Measurements from ENCODE around the gene ZC3H12C. TPM values are rescaled to one million over a fixed set of nuclear protein-coding genes. Genes with fewer than 3 reads are reported as not detected.

Gene ZC3H12C
- total RNA-seq, 2 donors from 2014 or later = 0.38 to 1.4 TPM

GRCh38 chr11:110082899-110083298 lies 10.3 kb upstream of the ZC3H12C start:
- Mint-ChIP-seq H3K36me3 (no peaks in the 10 kb centered on the region), H3K4me3 (no peak overlapping the region), H3K27ac (no peak overlapping the region), H3K27me3 (peaks cover 5 to 19% of the 10 kb centered on the region in 2 donors), H3K9me3 (no peaks in the 10 kb centered on the region), H3K4me1 (ENCODE audit: low read depth in 2 of 2) (peaks cover 0 to 2% of the 10 kb centered on the region in 2 donors)
- no peak for DNase-seq (ENCODE audit: low spot score)
- ATAC-seq = no peak

GRCh38 chr11:110085255-110085838 lies 7.8 kb upstream of the ZC3H12C start:
- no peak for DNase-seq (ENCODE audit: low spot score)

GRCh38 chr11:110086892-110087309 lies 6.3 kb upstream of the ZC3H12C start:
- DNase-seq (ENCODE audit: low spot score) (no peak), ATAC-seq (no peak)
- no peaks in the 10 kb centered on the region for H3K4me1 Mint-ChIP-seq (ENCODE audit: low read depth in 2 of 2)
- H3K36me3 Mint-ChIP-seq = no peaks in the 10 kb centered on the region
- no peak overlapping the region for H3K27ac Mint-ChIP-seq
- no peak overlapping the region for H3K4me3 Mint-ChIP-seq
- H3K9me3 Mint-ChIP-seq = no peaks in the 10 kb centered on the region
- peaks cover 3 to 24% of the 10 kb centered on the region in 2 donors for H3K27me3 Mint-ChIP-seq

More at GRCh38 chr11:110085255-110085838, 7.8 kb upstream of the ZC3H12C start:
- H3K27me3 Mint-ChIP-seq = peaks cover 5 to 24% of the 10 kb centered on the region in 2 donors
- no peak overlapping the region for H3K4me3 Mint-ChIP-seq
- H3K27ac Mint-ChIP-seq = no peak overlapping the region
- no peaks in the 10 kb centered on the region for H3K36me3 Mint-ChIP-seq
- ATAC-seq = no peak
- H3K9me3 Mint-ChIP-seq = no peaks in the 10 kb centered on the region
- no peaks in the 10 kb centered on the region for H3K4me1 Mint-ChIP-seq (ENCODE audit: low read depth in 2 of 2)

GRCh38 chr11:110087812-110088534 lies 5.2 kb upstream of the ZC3H12C start:
- Mint-ChIP-seq H3K36me3 (no peaks in the 10 kb centered on the region), H3K27ac (no peak overlapping the region), H3K9me3 (no peaks in the 10 kb centered on the region), H3K4me3 (no peak overlapping the region), H3K4me1 (ENCODE audit: low read depth in 2 of 2) (peaks cover 0 to 4% of the 10 kb centered on the region in 2 donors), H3K27me3 (peaks cover 7 to 29% of the 10 kb centered on the region in 2 donors)
- DNase-seq (ENCODE audit: low spot score) = no peak
- no peak for ATAC-seq

GRCh38 chr11:110088535-110089344 lies 4.5 kb upstream of the ZC3H12C start:
- Mint-ChIP-seq H3K4me1 (ENCODE audit: low read depth in 2 of 2) (peaks cover 0 to 6% of the 10 kb centered on the region in 2 donors), H3K36me3 (no peaks in the 10 kb centered on the region), H3K4me3 (no peak overlapping the region), H3K27ac (no peak overlapping the region), H3K27me3 (peaks cover 9 to 30% of the 10 kb centered on the region in 2 donors), H3K9me3 (no peaks in the 10 kb centered on the region)
- ATAC-seq (no peak), DNase-seq (ENCODE audit: low spot score) (no peak)

- Mint-ChIP-seq H3K36me3 (no peaks in the 10 kb centered on the region), H3K9me3 (no peaks in the 10 kb centered on the region), H3K4me3 (no peak overlapping the region), H3K27me3 (peaks cover 11 to 40% of the 10 kb centered on the region in 2 donors), H3K27ac (no peak overlapping the region), H3K4me1 (ENCODE audit: low read depth in 2 of 2) (peaks cover 0 to 9% of the 10 kb centered on the region in 2 donors)
- ATAC-seq = no peak
- DNase-seq (ENCODE audit: low spot score) = no peak
Measured at GRCh38 chr11:110089617-110090282, 3.4 kb upstream of the ZC3H12C start.

DNA sequence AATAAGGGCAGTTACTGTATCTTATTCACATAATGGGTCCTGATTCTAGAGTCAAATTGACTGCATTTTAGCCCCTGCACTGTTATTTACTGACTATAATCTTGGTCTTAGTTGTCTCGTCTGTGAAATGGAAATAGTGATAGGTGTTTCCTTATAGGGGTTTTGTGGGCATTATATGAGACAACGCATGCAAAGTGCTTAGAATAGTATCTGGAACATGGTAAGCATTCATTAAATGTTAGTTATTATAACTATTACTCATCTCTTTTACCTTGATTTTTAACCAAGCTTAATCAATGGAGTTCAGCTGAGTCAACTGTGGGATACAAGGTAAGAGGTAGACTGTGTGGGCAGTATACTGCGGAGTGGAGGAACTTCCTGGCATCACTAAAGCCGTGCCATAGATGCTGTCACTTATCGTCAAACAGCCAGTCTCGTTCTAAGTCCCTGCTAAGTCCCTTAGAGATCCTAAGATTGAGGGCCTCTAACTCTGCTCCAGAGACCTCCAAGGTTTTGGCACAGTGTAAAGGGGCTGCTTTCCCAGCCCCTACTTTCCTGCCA lies 2.6 kb upstream of the ZC3H12C start:
- peaks cover 0 to 9% of the 10 kb centered on the region in 2 donors for H3K4me1 Mint-ChIP-seq (ENCODE audit: low read depth in 2 of 2)
- H3K27ac Mint-ChIP-seq = no peak overlapping the region
- DNase-seq (ENCODE audit: low spot score) (no peak), ATAC-seq (no peak)
- no peaks in the 10 kb centered on the region for H3K36me3 Mint-ChIP-seq
- no peaks in the 10 kb centered on the region for H3K9me3 Mint-ChIP-seq
- no peak overlapping the region for H3K4me3 Mint-ChIP-seq
- peaks cover 13 to 44% of the 10 kb centered on the region in 2 donors for H3K27me3 Mint-ChIP-seq

- Mint-ChIP-seq H3K4me3 (peak overlapping the region; percentile 65), H3K27ac (no peak overlapping the region), H3K36me3 (no peaks in the 10 kb centered on the region), H3K27me3 (peaks cover 23 to 45% of the 10 kb centered on the region in 2 donors), H3K4me1 (ENCODE audit: low read depth in 2 of 2) (peaks cover 0 to 9% of the 10 kb centered on the region in 2 donors), H3K9me3 (no peaks in the 10 kb centered on the region)
- ATAC-seq (no peak), DNase-seq (ENCODE audit: low spot score) (no peak)
Measured at GRCh38 chr11:110092111-110092514, 1.1 kb upstream of the ZC3H12C start.

GRCh38 chr11:110093407-110094297 lies 460 bp downstream of the ZC3H12C start:
- ATAC-seq (peak; percentile 51 to 52), DNase-seq (ENCODE audit: low spot score) (no peak)
- Mint-ChIP-seq H3K27ac (no peak overlapping the region), H3K9me3 (no peaks in the 10 kb centered on the region), H3K36me3 (no peaks in the 10 kb centered on the region), H3K4me1 (ENCODE audit: low read depth in 2 of 2) (peaks cover 0 to 9% of the 10 kb centered on the region in 2 donors), H3K4me3 (peak overlapping the region; percentile 76), H3K27me3 (peaks cover 23 to 32% of the 10 kb centered on the region in 2 donors)

DNA sequence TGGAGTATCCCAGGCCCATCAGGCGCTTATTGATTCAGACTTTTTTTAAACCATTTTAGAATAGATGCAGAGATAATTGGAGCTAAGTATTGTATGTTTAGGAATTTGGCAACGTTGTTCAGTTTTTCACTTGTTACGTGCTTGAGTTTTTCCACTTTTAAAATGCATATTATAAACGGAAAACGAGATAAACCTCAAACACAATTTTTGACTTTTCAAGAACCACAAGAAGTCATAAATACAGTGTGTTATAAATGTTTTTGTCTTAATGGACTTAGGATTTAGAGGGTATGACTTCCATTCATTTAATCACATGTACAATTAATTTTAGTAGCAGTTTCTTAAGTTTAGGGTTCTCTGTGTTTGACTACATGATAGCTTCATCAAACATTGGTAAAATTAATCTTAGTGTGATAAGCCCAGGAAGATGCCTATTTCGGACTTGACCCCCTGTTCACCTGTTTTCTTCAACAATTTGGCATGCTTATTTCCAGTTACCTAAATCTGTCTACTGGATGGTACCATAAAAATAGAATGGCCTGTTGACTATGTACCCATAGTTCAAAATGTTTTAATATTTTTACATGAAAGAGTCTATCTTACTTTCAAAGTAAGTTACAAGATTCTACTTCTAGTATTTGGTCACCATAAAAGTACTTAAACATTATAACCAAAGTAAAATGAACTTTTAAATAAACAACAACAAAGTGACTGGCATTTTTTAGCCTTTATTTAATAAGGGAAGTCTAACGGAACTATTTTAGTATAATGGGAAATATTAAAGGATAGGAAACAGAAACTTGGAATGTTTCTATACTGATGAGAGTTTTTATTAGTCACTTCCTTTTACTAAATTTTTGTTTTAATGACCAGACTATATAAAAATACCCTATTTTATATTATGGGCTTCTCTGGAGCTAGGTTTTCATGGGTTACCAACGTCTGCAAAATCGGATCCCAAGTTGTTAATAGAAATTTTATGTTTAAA lies 1.4 kb downstream of the ZC3H12C start:
- H3K4me1 Mint-ChIP-seq (ENCODE audit: low read depth in 2 of 2) = peaks cover 0 to 9% of the 10 kb centered on the region in 2 donors
- H3K27ac Mint-ChIP-seq = no peak overlapping the region
- H3K36me3 Mint-ChIP-seq = no peaks in the 10 kb centered on the region
- DNase-seq (ENCODE audit: low spot score) = no peak
- no peak for ATAC-seq
- no peaks in the 10 kb centered on the region for H3K9me3 Mint-ChIP-seq
- H3K4me3 Mint-ChIP-seq = peak overlapping the region; percentile 76
- H3K27me3 Mint-ChIP-seq = peaks cover 24 to 32% of the 10 kb centered on the region in 2 donors

DNA sequence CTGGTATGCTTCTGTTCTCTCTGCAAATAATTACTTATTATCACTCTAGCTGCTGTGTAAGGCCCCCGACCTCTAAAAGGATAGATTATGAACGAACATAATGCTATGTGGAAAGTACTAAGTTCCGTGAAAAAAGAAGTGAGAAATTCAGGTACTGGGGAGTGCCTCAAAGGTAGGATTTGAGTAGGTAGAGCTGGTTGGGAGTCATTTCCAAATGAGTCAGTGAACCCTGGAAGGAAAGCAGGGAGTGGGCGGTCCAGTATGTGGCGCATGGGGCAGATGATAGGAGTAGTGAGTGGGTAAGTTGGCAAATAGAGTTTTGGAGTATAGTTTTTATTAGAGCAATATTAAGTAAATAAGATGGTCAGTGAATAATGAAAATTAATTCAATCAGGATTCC lies 2.4 kb downstream of the ZC3H12C start:
- no peaks in the 10 kb centered on the region for H3K9me3 Mint-ChIP-seq
- H3K4me3 Mint-ChIP-seq = no peak overlapping the region
- H3K27ac Mint-ChIP-seq = no peak overlapping the region
- no peaks in the 10 kb centered on the region for H3K36me3 Mint-ChIP-seq
- peaks cover 0 to 9% of the 10 kb centered on the region in 2 donors for H3K4me1 Mint-ChIP-seq (ENCODE audit: low read depth in 2 of 2)
- H3K27me3 Mint-ChIP-seq = peaks cover 26 to 32% of the 10 kb centered on the region in 2 donors
- DNase-seq (ENCODE audit: low spot score) (no peak), ATAC-seq (no peak)

All from natural killer cell treated with Interleukin-12 subunit alpha and Interleukin-12 subunit beta and Interleukin-15 and Interleukin-18, amount 100 ng/mL, for 72 hours (primary cell).